Caco-2 (cell line): ENCODE results near the gene OR5M3. TPM values are rescaled to one million over a fixed set of nuclear protein-coding genes. Genes with fewer than 3 reads are reported as not detected.

Source experiments
- BruUV-seq: library from RNA; stranded (reverse); fragments of 400-500 nt; replicated peaks from 2 replicates; lab custom pipeline; 2021; lab: Mats Ljungman, UMichigan
- CTCF ChIA-PET: fragments of 300-600 bp; sonication (Branson Sonifier 250); formaldehyde crosslinking; loops from one replicate; lab custom pipeline; 2022; ENCODE audit warnings: antibody characterized with exemption; lab: Charles Lee
- POLR2A ChIA-PET: fragments of 300-600 bp; sonication (Branson Sonifier 250); formaldehyde crosslinking; loops from one replicate; lab custom pipeline; 2022; ENCODE audit warnings: antibody characterized with exemption; lab: Charles Lee
- DNase-seq, 2 experiments: peaks; one replicate each; pipeline versions ENCODE4 v3.0.0 to v3.0.0-alpha.2; 2020 to 2022
- H3K27me3 ChIP-seq: replicated peaks from 2 replicates; pipeline ENCODE4 v1.6.0; 2011; ENCODE audit warnings: low read length; ENCODE audit not compliant: control insufficient read depth, insufficient read depth
- H3K36me3 ChIP-seq: 2 replicates; pipeline ENCODE4 v1.5.1; 2011; ENCODE audit warnings: low read length; ENCODE audit not compliant: control insufficient read depth, insufficient read depth
- H3K4me1 ChIP-seq: fragments of 250-450 bp; sonication (Bioruptor Pico); 2 replicates; pipeline ENCODE4 v1.5.1; 2020; ENCODE audit warnings: mild to moderate bottlenecking
- H3K4me3 ChIP-seq: 2 replicates; pipeline ENCODE4 v1.5.1; 2011; ENCODE audit warnings: low read depth, mild to moderate bottlenecking, control low read depth, low read length
- H3K9me3 ChIP-seq: fragments of 250-450 bp; sonication (Bioruptor Pico); 2 replicates; pipeline ENCODE4 v1.5.1; 2020; ENCODE audit warnings: mild to moderate bottlenecking, moderate library complexity
- H3K27ac Mint-ChIP-seq: one replicate; pipeline ENCODE4 v1.8.0; 2022; ENCODE audit warnings: mixed read lengths; ENCODE audit not compliant: unreplicated experiment
- H3K27me3 Mint-ChIP-seq: one replicate; pipeline ENCODE4 v1.8.0; 2022; ENCODE audit warnings: mixed read lengths; ENCODE audit not compliant: insufficient read depth, unreplicated experiment
- H3K36me3 Mint-ChIP-seq: one replicate; pipeline ENCODE4 v1.8.0; 2022; ENCODE audit warnings: mild to moderate bottlenecking, mixed read lengths; ENCODE audit not compliant: insufficient read depth, unreplicated experiment
- H3K4me1 Mint-ChIP-seq: one replicate; pipeline ENCODE4 v1.8.0; 2022; ENCODE audit warnings: low read depth, mixed read lengths; ENCODE audit not compliant: unreplicated experiment
- H3K4me3 Mint-ChIP-seq: one replicate; pipeline ENCODE4 v1.8.0; 2022; ENCODE audit warnings: mild to moderate bottlenecking, moderate library complexity, mixed read lengths; ENCODE audit not compliant: unreplicated experiment
- H3K9me3 Mint-ChIP-seq: one replicate; pipeline ENCODE4 v1.8.0; 2022; ENCODE audit warnings: mixed read lengths; ENCODE audit not compliant: unreplicated experiment
- CTCF ChIP-seq, 2 experiments: fragments of 200-600 bp in 1 of 2; IDR thresholded peaks; 1 replicate in 1 of 2; 2 replicates in 1 of 2; pipeline versions ENCODE4 v1.5.1 to v1.8.0; 2011 to 2022; ENCODE audit warnings: antibody characterized with exemption in 1 of 2, control low read depth in 1 of 2, inconsistent platforms in 1 of 2, low read depth in 1 of 2, low read length in 1 of 2, mild to moderate bottlenecking in 1 of 2, moderate library complexity in 1 of 2; ENCODE audit not compliant: insufficient read depth in 1 of 2, severe bottlenecking in 1 of 2, unreplicated experiment in 1 of 2
- intact Hi-C: fragments of 100-400 bp; cut with micrococcal nuclease; formaldehyde crosslinking; loops from one replicate; pipeline ENCODE4 v1.10.0; 2022; ENCODE audit not compliant: unreplicated experiment
- total RNA-seq: library from RNA; stranded (reverse); gene quantifications from 2 replicates; pipeline ENCODE4 v1.2.3, GENCODE V29; 2022

The OR5M3 gene
- total RNA-seq, 1 experiment from 2014 or later: not detected

- no peak for TF ChIP-seq CTCF (IDR thresholded peaks at IDR 0.05; ENCODE audit: insufficient read depth in 1 of 2, low read depth in 1 of 2, low read length in 1 of 2, severe bottlenecking in 1 of 2, unreplicated experiment in 1 of 2)
- Mint-ChIP-seq H3K27ac (no peak overlapping the region), H3K27me3 (peaks cover 12% of the 10 kb centered on the region), H3K4me3 (no peak overlapping the region), H3K4me1 (no peaks in the 10 kb centered on the region), H3K9me3 (no peaks in the 10 kb centered on the region), H3K36me3 (no peaks in the 10 kb centered on the region)
- CTCF ChIA-PET: no interaction called here
- Histone ChIP-seq H3K4me3 (no peak overlapping the region), H3K27me3 (no peaks in the 10 kb centered on the region), H3K9me3 (no peaks in the 10 kb centered on the region; the same call in 1 of the 2 replicates), H3K4me1 (no peaks in the 10 kb centered on the region), H3K36me3 (no peaks in the 10 kb centered on the region)
- intact Hi-C loops: no loop called here
- no peak for DNase-seq
- POLR2A ChIA-PET: no interaction called here
- BruUV-seq: no TSS peak
Measured at GRCh38 chr11:56509439-56509838, 36.3 kb upstream of the OR5M3 start.

GRCh38 chr11:56497010-56497409, 23.9 kb upstream of the OR5M3 start:
- ChIA-PET POLR2A (no interaction called here), CTCF (no interaction called here)
- BruUV-seq: no TSS peak
- Histone ChIP-seq H3K4me3 (no peak overlapping the region), H3K4me1 (no peaks in the 10 kb centered on the region), H3K36me3 (no peaks in the 10 kb centered on the region), H3K9me3 (no peaks in the 10 kb centered on the region; the same call in 1 of the 2 replicates), H3K27me3 (no peaks in the 10 kb centered on the region)
- Mint-ChIP-seq H3K9me3 (no peaks in the 10 kb centered on the region), H3K27ac (no peak overlapping the region), H3K4me3 (no peak overlapping the region), H3K27me3 (no peaks in the 10 kb centered on the region), H3K4me1 (no peaks in the 10 kb centered on the region), H3K36me3 (no peaks in the 10 kb centered on the region)
- TF ChIP-seq CTCF (IDR thresholded peaks at IDR 0.05; ENCODE audit: insufficient read depth in 1 of 2, low read depth in 1 of 2, low read length in 1 of 2, severe bottlenecking in 1 of 2, unreplicated experiment in 1 of 2): no peak
- intact Hi-C loops: no loop called here
- DNase-seq: no peak

GRCh38 chr11:56495117-56495516, 22.0 kb upstream of the OR5M3 start:
- no peak overlapping the region for H3K27ac Mint-ChIP-seq
- H3K4me1 ChIP-seq: no peaks in the 10 kb centered on the region
- ChIA-PET CTCF (no interaction called here), POLR2A (no interaction called here)
- no peak overlapping the region for H3K4me3 Mint-ChIP-seq
- no peak for TF ChIP-seq CTCF (IDR thresholded peaks at IDR 0.05; ENCODE audit: insufficient read depth in 1 of 2, low read depth in 1 of 2, low read length in 1 of 2, severe bottlenecking in 1 of 2, unreplicated experiment in 1 of 2)
- intact Hi-C loops: no loop called here
- BruUV-seq: no TSS peak
- no peak for DNase-seq
- no peak overlapping the region for H3K4me3 ChIP-seq
- H3K9me3 ChIP-seq: no peaks in the 10 kb centered on the region; the same call in 1 of the 2 replicates
- H3K27me3 ChIP-seq: no peaks in the 10 kb centered on the region
- H3K36me3 ChIP-seq: no peaks in the 10 kb centered on the region
- H3K27me3 Mint-ChIP-seq: peaks cover 8% of the 10 kb centered on the region
- no peaks in the 10 kb centered on the region for H3K9me3 Mint-ChIP-seq
- no peaks in the 10 kb centered on the region for H3K36me3 Mint-ChIP-seq
- H3K4me1 Mint-ChIP-seq: no peaks in the 10 kb centered on the region
